CD4-positive, alpha-beta T cell (primary cell): ENCODE measurements around the gene DCLK1. TPM values are rescaled to one million over a fixed set of nuclear protein-coding genes. Genes with fewer than 3 reads are reported as not detected.

Experiments used
- ATAC-seq: fragments of 200-7000 bp; cut with Tn5 transposase; one replicate; pipeline ENCODE4 v1.10.0; 2022; ENCODE audit warnings: mild to moderate bottlenecking; ENCODE audit not compliant: poor library complexity
- CTCF ChIA-PET: fragments of 350-600 bp; sonication (Branson Sonifier 250); formaldehyde crosslinking; loops from one replicate; lab custom pipeline; 2021; ENCODE audit warnings: antibody characterized with exemption, inconsistent platforms; lab: Charles Lee
- POLR2A ChIA-PET: fragments of 350-600 bp; sonication (Branson Sonifier 250); formaldehyde crosslinking; loops from one replicate; lab custom pipeline; 2021; ENCODE audit warnings: antibody characterized with exemption, inconsistent platforms; lab: Charles Lee
- DNase-seq, 14 experiments: peaks; one replicate each; pipeline ENCODE4 v3.0.0-alpha.2; 2013 to 2020; ENCODE audit warnings: mixed read lengths in 2 of 14
- H3K27ac ChIP-seq, 2 donors: one replicate each; pipeline versions ENCODE4 v1.5.1 to v1.7.0; 2013; ENCODE audit warnings: low read length in 2 of 2, low read depth in 1 of 2, mild to moderate bottlenecking in 1 of 2
- H3K27me3 ChIP-seq, 2 experiments: 1 replicate in 1 of 2; 2 replicates in 1 of 2; pipeline versions ENCODE4 v1.6.1 to v1.7.0; 2013; ENCODE audit warnings: low read length in 2 of 2, control low read depth in 1 of 2, mild to moderate bottlenecking in 1 of 2, moderate library complexity in 1 of 2; ENCODE audit not compliant: insufficient read depth in 2 of 2, control insufficient read depth in 1 of 2
- H3K36me3 ChIP-seq: one replicate; pipeline ENCODE4 v1.6.1; 2013; ENCODE audit warnings: low read length, control low read depth; ENCODE audit not compliant: insufficient read depth
- H3K4me1 ChIP-seq: one replicate; pipeline ENCODE4 v1.6.1; 2013; ENCODE audit warnings: low read length, control low read depth; ENCODE audit not compliant: insufficient read depth
- H3K4me3 ChIP-seq: one replicate; pipeline ENCODE4 v1.5.1; 2013; ENCODE audit warnings: mild to moderate bottlenecking, low read length, moderate library complexity
- H3K9me3 ChIP-seq, 2 experiments: 1 replicate in 1 of 2; 2 replicates in 1 of 2; pipeline versions ENCODE4 v1.6.1 to v1.7.0; 2013; ENCODE audit warnings: low read length in 2 of 2, mild to moderate bottlenecking in 2 of 2, control low read depth in 1 of 2, moderate library complexity in 1 of 2; ENCODE audit not compliant: control insufficient read depth in 1 of 2, insufficient read depth in 1 of 2
- H3K27ac Mint-ChIP-seq: one replicate; pipeline ENCODE4 v1.8.0; 2020; ENCODE audit warnings: mixed read lengths
- H3K27me3 Mint-ChIP-seq: one replicate; pipeline ENCODE4 v1.8.0; 2021; ENCODE audit warnings: mixed read lengths
- H3K36me3 Mint-ChIP-seq: one replicate; pipeline ENCODE4 v1.8.0; 2021; ENCODE audit warnings: low read depth, mixed read lengths
- H3K4me1 Mint-ChIP-seq: one replicate; pipeline ENCODE4 v1.8.0; 2021; ENCODE audit warnings: low read depth, mixed read lengths
- H3K4me3 Mint-ChIP-seq: one replicate; pipeline ENCODE4 v1.8.0; 2020; ENCODE audit warnings: mild to moderate bottlenecking, mixed read lengths
- H3K9me3 Mint-ChIP-seq: one replicate; pipeline ENCODE4 v1.8.0; 2020; ENCODE audit warnings: mixed read lengths
- intact Hi-C, 2 experiments: fragments of 100-400 bp; cut with DNase I in 1 of 2; cut with micrococcal nuclease in 1 of 2; formaldehyde crosslinking; loops; one replicate each; pipeline versions ENCODE4 v1.15.1 to v1.9.0; 2023 to 2025; cut with DNase I, micrococcal nuclease
- total RNA-seq, 174 experiments: library from RNA in 2 of 174; stranded (reverse) in 2 of 174; gene quantifications; one replicate each; pipeline ENCODE4 v1.2.3 and lab custom pipeline; 2021 to 2026
- TF ChIP-seq, protein P1 (sequence below): fragments of 200-600 bp; IDR thresholded peaks from one replicate; pipeline ENCODE4 v1.8.0; 2022; ENCODE audit warnings: antibody characterized with exemption, mild to moderate bottlenecking

Gene DCLK1
- total RNA-seq, 2 experiments from 2014 or later = not detected

DNA sequence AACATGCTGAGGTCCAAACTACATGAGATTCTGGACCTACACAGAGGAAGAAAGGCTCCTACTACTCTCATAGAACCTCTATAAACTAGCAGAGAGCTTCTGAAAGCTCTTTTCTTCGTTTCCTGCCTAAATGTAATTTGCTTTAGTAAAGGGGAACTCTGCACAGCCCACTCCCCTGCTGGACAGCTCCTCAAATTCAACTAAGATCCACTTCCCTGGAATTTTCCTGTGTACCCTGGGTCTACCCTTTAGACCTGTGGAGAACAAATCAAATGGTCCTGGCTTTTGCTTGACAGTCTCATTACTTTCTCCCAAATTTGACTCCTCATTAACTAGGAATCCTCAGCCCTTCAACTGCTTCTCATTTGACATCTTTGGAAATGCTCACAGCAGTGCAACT, 3.5 kb upstream of the DCLK1 start:
- no peaks in the 10 kb centered on the region for H3K36me3 ChIP-seq
- Mint-ChIP-seq H3K36me3 (no peaks in the 10 kb centered on the region), H3K27ac (no peak overlapping the region), H3K9me3 (peaks cover 3% of the 10 kb centered on the region), H3K4me3 (no peak overlapping the region), H3K27me3 (peaks cover 53% of the 10 kb centered on the region), H3K4me1 (no peaks in the 10 kb centered on the region)
- DNase-seq (no peak), ATAC-seq (no peak)
- H3K4me3 ChIP-seq = no peak overlapping the region
- intact Hi-C loops = no loop called here
- TF ChIP-seq, protein P1, sequence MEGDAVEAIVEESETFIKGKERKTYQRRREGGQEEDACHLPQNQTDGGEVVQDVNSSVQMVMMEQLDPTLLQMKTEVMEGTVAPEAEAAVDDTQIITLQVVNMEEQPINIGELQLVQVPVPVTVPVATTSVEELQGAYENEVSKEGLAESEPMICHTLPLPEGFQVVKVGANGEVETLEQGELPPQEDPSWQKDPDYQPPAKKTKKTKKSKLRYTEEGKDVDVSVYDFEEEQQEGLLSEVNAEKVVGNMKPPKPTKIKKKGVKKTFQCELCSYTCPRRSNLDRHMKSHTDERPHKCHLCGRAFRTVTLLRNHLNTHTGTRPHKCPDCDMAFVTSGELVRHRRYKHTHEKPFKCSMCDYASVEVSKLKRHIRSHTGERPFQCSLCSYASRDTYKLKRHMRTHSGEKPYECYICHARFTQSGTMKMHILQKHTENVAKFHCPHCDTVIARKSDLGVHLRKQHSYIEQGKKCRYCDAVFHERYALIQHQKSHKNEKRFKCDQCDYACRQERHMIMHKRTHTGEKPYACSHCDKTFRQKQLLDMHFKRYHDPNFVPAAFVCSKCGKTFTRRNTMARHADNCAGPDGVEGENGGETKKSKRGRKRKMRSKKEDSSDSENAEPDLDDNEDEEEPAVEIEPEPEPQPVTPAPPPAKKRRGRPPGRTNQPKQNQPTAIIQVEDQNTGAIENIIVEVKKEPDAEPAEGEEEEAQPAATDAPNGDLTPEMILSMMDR = no peak
- H3K27me3 ChIP-seq = peaks cover 16 to 27% of the 10 kb centered on the region in 2 experiments
- H3K9me3 ChIP-seq = peaks cover 0 to 11% of the 10 kb centered on the region in 2 experiments
- POLR2A ChIA-PET = no interaction called here
- no peaks in the 10 kb centered on the region for H3K4me1 ChIP-seq
- no peak overlapping the region for H3K27ac ChIP-seq
- CTCF ChIA-PET = no interaction called here

DNA sequence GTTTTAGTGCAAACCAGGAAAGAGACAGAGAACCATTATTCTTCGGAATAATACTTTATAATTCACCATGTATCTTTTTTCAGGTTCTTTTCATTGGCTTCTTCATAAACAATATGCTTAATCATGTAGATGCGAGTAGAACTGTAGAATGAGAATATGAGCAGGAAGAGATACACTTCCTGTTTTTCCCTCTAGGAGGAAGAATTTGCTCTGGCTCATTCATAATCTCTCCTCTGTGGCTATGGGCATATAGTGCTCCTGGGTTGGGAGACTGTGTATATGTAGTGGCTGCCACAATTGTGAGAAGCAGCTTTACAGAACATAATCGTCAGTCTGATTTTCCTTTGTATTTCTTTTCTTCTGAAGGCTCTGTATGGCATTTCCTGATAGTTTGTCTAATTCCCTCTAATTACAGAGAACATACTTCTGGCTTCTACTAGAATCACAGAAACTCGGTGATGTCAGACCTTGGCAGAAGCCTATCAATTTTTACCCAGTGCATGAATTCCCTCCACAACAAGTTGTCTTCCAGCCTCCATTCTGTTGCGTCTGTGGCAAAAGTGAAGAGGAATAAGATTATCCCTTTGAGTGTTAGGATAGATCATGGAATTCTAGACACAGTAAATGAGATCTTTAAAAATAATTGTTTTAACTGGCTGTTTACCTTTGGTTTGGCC, 2.9 kb upstream of the DCLK1 start:
- H3K4me1 Mint-ChIP-seq = no peaks in the 10 kb centered on the region
- CTCF ChIA-PET = no interaction called here
- DNase-seq = no peak
- intact Hi-C loops = no loop called here
- H3K36me3 ChIP-seq = no peaks in the 10 kb centered on the region
- no peak overlapping the region for H3K4me3 ChIP-seq
- peaks cover 2% of the 10 kb centered on the region for H3K9me3 Mint-ChIP-seq
- H3K4me1 ChIP-seq = no peaks in the 10 kb centered on the region
- POLR2A ChIA-PET = no interaction called here
- no peak overlapping the region for H3K27ac ChIP-seq
- peaks cover 16 to 27% of the 10 kb centered on the region in 2 experiments for H3K27me3 ChIP-seq
- peaks cover 0 to 11% of the 10 kb centered on the region in 2 experiments for H3K9me3 ChIP-seq
- H3K27me3 Mint-ChIP-seq = peaks cover 57% of the 10 kb centered on the region
- no peak overlapping the region for H3K27ac Mint-ChIP-seq
- TF ChIP-seq, protein P1 = no peak
- no peaks in the 10 kb centered on the region for H3K36me3 Mint-ChIP-seq
- no peak for ATAC-seq
- H3K4me3 Mint-ChIP-seq = no peak overlapping the region

DNA sequence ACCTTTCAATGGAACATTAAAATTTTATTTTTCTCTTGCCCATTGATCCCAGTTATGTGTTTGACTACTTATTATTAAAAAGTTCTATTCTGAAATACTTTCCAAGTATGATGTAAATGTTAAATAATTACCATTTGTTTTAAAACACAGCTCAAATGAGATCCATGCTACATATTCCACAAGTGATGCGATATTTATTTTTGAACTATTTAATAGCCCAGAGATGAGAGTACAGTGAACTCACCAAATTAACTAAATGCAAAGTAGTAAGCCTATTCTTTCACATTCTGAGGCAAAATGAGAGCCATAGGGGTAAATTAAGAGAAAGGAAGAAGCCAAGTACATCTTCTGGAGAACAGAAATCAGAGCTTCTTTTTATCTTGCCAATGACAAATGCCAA, 1.2 kb upstream of the DCLK1 start:
- no peak overlapping the region for H3K27ac Mint-ChIP-seq
- peaks cover 16 to 27% of the 10 kb centered on the region in 2 experiments for H3K27me3 ChIP-seq
- H3K4me1 ChIP-seq = no peaks in the 10 kb centered on the region
- H3K4me3 ChIP-seq = no peak overlapping the region
- H3K4me1 Mint-ChIP-seq = no peaks in the 10 kb centered on the region
- no peaks in the 10 kb centered on the region for H3K9me3 Mint-ChIP-seq
- H3K27ac ChIP-seq = no peak overlapping the region
- no peaks in the 10 kb centered on the region for H3K36me3 Mint-ChIP-seq
- no peak overlapping the region for H3K4me3 Mint-ChIP-seq
- TF ChIP-seq, protein P1 = no peak
- no peaks in the 10 kb centered on the region for H3K36me3 ChIP-seq
- no peak for DNase-seq
- peaks cover 0 to 11% of the 10 kb centered on the region in 2 experiments for H3K9me3 ChIP-seq
- intact Hi-C loops = no loop called here
- POLR2A ChIA-PET = no interaction called here
- peaks cover 60% of the 10 kb centered on the region for H3K27me3 Mint-ChIP-seq
- ATAC-seq = no peak
- CTCF ChIA-PET = no interaction called here
